ENCODE measurements around the gene VILL. TPM values are rescaled to one million over a fixed set of nuclear protein-coding genes. Genes with fewer than 3 reads are reported as not detected.

The VILL gene
- total RNA-seq, 4 donors from 2014 or later: 3.4 to 9.0 (median 7.0) TPM

DNA sequence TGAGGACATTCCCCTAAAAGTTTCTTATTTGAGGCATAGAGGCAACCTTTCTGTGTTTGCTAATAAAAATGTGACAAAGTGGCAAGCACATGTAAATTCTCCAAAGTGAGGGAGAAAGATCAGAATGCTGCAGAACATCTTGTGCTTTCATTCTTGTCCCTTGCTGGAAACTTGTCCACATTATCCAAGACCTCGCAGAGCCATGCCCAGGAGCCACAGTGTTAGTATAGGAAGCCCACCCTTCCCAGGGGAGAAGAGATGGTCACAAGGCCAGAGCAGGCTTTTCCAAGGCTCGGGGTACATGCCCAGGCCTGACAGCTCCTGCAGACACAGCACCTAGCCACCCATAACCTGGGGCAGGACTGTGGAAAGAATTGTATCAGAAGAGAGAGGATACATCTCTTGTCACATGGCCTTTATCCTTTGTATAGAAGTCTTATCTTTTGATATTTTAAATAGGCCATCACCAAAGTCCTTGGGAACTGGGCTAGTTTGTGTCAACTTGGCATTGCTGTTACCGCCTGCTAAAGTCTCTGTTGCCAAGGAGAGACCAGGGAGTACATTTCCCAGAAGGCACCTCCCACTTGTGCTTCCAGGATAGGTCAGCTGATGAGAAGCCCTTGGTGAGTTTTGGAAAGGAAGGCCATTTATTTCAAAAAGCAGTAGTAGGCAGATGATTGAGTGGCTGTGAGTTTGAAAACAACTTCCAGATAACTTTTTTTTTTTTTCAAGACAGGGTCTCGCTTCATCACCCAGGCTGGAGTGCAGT, 59.0 kb downstream of the VILL start:
- TF ChIP-seq, protein P1, sequence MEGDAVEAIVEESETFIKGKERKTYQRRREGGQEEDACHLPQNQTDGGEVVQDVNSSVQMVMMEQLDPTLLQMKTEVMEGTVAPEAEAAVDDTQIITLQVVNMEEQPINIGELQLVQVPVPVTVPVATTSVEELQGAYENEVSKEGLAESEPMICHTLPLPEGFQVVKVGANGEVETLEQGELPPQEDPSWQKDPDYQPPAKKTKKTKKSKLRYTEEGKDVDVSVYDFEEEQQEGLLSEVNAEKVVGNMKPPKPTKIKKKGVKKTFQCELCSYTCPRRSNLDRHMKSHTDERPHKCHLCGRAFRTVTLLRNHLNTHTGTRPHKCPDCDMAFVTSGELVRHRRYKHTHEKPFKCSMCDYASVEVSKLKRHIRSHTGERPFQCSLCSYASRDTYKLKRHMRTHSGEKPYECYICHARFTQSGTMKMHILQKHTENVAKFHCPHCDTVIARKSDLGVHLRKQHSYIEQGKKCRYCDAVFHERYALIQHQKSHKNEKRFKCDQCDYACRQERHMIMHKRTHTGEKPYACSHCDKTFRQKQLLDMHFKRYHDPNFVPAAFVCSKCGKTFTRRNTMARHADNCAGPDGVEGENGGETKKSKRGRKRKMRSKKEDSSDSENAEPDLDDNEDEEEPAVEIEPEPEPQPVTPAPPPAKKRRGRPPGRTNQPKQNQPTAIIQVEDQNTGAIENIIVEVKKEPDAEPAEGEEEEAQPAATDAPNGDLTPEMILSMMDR (IDR thresholded peaks at IDR 0.05; ENCODE audit: low read depth): no peak

DNA sequence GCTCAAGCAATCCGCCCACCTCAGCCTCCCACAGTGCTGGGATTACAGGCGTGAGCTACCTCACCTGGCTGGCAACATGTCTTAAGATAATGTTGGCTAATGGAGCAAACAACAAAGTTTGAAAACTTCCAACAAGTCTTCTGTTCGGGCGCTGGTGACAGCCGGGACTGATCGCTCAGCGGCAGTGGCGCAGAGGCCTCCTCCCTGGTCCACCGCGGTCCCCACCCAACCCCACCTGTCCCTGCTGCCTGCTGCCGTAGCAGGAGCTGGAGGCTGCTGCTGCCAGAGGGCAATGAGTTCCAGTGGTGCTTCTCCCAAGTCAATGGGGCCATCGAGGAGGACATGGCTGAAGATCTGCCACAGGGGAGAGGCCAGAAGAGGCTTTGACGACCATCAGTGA, 60.5 kb downstream of the VILL start:
- TF ChIP-seq, protein P1 (IDR thresholded peaks at IDR 0.05; ENCODE audit: low read depth): no peak

DNA sequence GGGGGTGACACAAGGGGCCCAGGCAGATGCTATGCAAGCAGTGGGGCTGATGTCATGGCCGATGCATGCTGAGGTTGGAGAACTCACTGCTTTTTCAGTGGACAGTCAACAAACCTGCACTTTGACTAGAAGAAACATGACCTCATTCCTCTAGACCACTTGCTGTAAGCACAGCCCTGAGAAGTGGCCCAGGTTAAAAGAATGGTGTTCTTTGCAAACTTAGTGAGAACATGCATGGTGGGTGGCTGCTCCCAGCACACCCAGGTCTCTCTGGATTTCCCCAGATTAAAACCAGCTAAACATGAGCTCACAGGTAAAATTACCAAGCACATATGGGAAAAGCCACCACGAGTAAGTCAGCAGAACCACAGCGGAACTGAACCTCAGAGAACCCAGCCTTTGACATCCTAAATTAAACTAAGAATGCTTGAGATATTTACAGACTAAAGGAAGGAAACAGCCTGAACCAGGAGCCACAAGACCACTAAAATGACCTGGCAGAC, 64.0 kb downstream of the VILL start:
- TF ChIP-seq, protein P1 (IDR thresholded peaks at IDR 0.05; ENCODE audit: low read depth): no peak

Small RNAs within 50 kb of the gene (small RNA-seq; reads per million reads assigned to genes)
- gene MIR26A1: 2.4 reads per million, percentile 48 among the genes with 10 or more reads in this experiment
- 0.49 reads per million for gene RF00019

Other genes with a start within 250 kb of the VILL start
- 10 to 100 TPM; 29.0 to 34.8 (median 30.1) TPM for gene CTDSPL, start 128.9 kb upstream of the VILL start, total RNA-seq
- gene PLCD1, start 38.9 kb downstream of the VILL start, total RNA-seq: 10 to 100 TPM; 17.4 to 34.8 (median 25.2) TPM
- 1 to 10 TPM in 3 of 4 donors, under 1 TPM in 1; 0.85 to 1.3 (median 1.2) TPM for gene DLEC1, start 48.4 kb downstream of the VILL start, total RNA-seq
- 100 to 1,000 TPM in 1 of 4 donors, 10 to 100 TPM in 3; 42.4 to 121 (median 74.5) TPM for gene ACAA1, start 146.3 kb downstream of the VILL start, total RNA-seq
- gene MYD88, start 147.9 kb downstream of the VILL start, total RNA-seq: 100 to 1,000 TPM in 1 of 4 donors, 10 to 100 TPM in 3; 32.6 to 109 (median 45.8) TPM
- gene OXSR1, start 174.8 kb downstream of the VILL start, total RNA-seq: 10 to 100 TPM; 30.0 to 49.6 (median 33.0) TPM